TTC549 (cell line): Measurements from ENCODE around the gene FBXL14.
"Not testable (repeated sequence)": the region's sequence is repeated elsewhere in the genome, so short reads cannot be mapped to it uniquely, and the experiment has no call there.

Experiments used
- FAIRE-seq: peaks from 2 replicates; lab custom pipeline; 2012; peaks lifted over from hg19 to GRCh38; lab: Jason Lieb, UNC

Gene FBXL14

GRCh38 chr12:1619587-1619986, 25.2 kb upstream of the FBXL14 start:
- FAIRE-seq, result no peak

DNA sequence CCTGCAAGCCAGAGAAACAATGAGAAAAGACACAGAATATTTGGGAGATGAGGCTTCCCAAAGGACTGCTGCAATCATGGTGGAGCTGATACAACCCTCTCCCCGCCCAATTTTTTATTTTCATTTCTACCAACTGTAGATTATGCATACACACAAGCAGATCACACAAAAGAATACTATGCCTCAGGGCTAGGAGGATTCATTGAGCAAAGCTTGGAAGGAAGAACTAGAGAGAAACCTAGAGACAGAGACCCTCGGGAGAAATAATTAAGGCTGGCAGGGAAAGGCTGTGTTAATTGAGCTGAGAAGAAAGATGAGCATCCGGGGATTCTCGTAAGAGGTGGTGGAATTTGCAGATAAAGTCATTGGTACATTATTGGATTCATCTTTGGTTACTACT, 24.8 kb upstream of the FBXL14 start:
- no peak for FAIRE-seq

GRCh38 chr12:1618489-1618888, 24.1 kb upstream of the FBXL14 start:
- FAIRE-seq, result no peak

DNA sequence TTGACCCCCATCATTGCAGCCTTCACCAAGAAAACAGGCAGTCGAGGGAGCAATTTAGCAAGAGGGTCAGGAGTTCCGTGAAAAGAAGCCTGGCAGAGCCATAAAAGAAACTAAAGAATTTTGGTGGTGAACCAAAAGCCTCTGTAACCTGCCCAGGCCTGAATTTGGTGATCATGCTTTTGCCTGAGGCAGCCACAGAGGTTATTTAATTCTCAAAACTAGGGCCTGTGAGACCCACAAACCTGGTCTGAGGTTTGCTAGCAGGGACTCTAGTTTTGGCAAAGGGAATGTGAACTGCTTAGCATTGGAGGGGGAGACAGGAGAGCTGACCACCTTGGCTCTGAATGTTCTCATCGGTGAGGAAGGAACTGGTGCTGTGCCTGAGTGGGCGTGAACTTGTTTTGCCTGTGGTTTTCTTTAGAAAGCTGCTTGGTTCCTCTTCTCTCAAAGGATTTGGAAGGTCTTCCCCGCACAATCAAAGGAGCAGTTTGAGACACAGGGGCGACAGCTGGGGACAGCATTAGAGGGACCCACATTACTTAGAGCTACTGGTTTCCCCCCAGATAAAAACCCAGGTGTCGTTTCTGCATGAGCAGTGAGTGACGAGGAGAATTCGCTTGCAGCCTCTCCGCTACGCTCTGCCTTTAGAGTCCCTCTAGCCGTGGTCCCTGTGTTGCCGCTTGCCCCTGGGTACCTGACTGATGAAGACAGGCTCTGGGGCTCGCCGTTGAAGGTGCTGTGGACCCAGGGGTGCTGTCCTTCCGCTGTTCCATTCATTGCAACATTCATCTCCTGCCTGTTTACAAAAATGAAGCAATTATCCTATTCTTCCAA, 22.1 kb upstream of the FBXL14 start:
- FAIRE-seq, result no peak

- FAIRE-seq, result no peak
These were observed 20.0 kb upstream of the FBXL14 start for GRCh38 chr12:1614360-1614759.

DNA sequence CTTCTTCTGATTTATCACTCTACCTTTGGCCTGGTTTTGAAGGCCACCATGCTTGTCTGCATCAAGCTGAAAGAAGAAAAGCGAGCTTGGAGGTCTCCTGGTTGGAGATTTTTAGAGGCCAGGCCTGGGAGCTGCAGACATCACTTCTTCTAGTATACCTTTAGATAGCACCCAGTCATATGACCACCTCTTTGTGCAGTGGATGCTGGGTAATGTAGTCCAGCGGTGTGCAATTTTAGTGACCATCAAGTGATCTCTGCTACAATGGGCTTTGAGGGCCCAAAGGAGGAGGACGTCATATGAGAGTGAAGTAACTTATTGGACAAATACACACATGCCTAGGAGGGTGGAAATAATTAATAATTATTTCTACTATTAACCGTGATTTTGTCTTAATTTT, 19.5 kb upstream of the FBXL14 start:
- FAIRE-seq, result no peak

GRCh38 chr12:1611803-1612572, 17.6 kb upstream of the FBXL14 start:
- FAIRE-seq, result no peak

GRCh38 chr12:1610072-1610643, 15.8 kb upstream of the FBXL14 start:
- no peak for FAIRE-seq

GRCh38 chr12:1608713-1609119, 14.3 kb upstream of the FBXL14 start:
- no peak for FAIRE-seq

GRCh38 chr12:1607940-1608712, 13.7 kb upstream of the FBXL14 start:
- no peak for FAIRE-seq

DNA sequence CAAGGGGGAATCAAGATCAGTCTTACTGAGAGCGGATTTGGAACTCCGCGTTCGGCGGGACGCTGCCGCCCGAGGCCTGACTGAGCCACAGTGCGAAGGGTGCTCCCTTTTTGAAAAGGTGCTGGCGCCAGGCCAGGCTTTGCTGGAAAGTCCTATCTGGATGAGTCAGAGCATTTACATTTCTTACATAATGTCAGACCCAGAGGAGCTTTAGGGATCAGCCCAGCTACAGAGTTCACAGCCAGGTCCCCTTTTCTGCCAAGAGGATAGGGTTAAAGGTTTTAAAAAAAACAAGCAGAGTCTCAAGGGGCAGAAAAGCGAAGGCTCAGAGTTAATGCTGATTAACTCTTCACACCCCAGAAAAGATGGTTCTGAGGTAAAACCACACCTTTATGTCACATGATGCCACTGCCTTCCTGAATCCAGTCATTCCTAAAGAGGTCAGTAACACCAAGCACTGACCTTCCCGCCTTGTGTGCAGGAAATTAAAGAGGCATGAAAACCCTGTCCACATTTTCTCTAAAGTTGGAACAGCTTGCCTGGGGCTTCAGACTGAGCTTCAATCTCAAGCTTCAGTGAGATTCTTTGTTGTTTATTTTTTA, 11.7 kb upstream of the FBXL14 start:
- no peak for FAIRE-seq

DNA sequence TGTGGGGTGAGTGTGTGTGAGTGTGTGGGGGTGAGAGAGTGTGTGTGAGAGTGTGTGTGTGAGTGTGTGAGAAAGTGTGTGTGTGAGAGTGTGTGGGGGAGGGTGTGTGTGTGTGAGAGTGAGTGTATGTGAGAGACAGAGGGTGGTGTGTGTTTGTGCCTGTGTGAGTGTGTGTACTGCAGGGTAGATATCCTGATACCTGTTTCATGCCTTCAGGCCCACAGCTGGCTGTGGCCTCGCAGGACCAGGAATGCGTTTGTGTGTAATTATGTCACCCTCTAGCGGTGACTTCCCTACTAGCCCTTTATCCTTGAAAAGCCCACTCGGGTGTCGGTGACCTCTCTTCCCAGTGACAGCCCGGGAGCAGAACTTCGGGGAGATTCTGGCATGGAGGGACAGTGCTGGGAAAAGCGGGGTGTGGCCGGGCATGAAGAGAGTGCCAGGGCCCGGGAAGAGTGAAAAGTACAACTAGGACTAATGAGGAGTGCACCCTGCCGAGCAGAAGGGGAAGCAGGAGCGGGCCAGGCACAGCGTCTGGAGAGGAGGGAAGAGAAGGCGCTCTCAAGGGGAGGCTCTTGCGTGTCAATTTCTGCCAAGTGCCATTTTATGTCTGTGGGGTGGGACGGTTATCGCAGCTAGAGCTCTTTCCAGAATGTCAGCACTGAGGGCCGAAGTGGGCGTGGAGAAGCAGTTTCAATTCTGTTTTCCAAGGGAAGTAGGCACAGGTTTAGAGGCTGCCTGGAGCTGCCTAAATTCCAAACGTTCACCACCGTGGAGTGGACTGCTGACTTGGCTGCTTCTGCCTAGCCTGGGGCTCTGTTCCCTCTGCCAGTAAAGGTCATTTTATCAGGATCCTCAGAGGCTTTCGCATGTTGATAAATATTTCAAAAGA, 11.0 kb upstream of the FBXL14 start:
- FAIRE-seq, result no peak

DNA sequence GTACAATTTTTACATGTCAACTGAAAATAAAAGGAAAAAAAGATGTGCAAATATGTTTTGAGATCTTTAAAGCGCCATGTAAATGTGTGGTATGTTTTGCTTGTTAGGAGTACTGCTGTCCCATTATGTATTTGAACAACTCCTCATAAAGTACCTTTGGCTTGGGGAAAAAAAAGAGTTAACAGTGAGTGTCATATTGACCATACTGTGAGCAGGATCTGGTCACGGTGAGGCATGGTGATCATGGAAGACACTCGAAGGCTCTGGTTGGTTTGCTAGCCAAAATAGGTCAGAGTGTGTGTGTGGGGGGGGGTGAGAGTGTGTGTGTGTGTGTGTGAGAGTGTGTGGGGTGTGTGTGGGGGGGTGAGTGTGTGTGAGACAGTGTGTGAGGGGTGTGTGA, 10.1 kb upstream of the FBXL14 start:
- FAIRE-seq, result no peak

DNA sequence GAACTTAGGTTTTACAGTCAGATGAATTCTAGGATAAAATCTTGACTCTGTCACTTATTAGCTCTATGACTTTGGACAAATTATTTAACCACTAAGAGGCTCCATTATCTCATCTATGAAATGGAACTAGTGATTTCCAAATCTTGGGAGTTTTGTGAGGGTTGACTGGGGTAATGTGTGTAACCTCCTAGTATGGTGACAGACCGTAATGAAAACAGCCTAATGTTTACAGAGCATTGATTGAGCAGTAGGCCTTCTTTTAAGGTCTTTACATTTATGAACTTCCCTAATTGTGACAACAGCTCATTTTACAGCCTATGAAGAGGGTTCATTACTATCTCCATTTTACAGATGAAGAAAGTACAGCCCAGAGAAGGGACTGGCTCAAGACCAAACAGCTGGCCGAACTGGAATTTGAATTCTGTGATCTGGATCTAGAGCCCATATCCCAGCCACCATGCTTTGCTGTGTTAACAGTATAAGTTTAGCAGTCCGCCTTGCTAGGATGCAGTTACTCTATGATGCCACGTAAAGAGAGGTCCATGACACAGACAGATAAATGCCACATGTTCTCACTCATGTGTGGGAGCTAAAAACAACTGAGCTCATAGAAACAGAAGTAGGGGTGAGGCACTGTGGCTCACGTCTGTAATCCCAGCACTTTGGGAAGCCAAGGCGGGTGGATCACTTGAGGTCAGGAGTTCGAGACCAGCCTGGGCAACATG, 9.1 kb upstream of the FBXL14 start:
- no peak for FAIRE-seq

DNA sequence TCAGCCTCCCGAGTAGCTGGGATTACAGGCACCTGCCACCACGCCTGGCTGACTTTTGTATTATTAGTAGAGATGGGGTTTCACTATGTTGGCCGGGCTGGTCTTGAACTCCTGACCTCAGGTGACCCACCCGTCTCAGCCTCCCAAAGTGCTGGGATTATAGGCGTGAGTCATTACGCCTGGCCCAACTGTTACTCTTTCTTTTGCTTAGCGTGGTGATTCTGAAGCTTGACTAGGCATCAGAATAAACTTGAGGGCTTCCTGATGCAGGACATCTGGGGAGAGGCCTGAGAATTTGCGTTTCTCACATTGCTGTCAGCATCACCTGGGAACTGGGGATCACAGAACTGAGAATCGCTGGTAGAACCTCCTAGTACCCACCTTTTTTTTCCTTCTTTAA, 8.3 kb upstream of the FBXL14 start:
- FAIRE-seq, result not testable (repeated sequence)

DNA sequence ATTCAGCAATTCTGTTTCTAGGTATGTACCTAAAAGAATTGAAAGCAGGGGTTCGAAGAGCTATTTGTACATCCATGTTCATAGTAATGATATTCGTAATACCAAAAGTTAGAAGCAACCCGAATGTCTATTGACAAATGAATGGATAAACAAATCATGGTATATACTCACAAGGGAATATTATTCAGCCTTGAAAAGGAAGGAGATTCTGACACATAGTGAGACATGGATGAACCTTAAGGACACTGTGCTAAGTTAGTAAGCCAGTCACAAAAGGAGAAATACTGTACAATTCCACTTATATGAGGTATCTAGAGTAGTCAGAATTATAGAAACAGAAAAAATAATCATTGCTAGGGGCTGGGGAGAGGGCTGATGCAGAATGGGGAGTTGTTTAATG, 4.4 kb upstream of the FBXL14 start:
- no peak for FAIRE-seq

- no peak for FAIRE-seq
These were observed 1.4 kb upstream of the FBXL14 start for GRCh38 chr12:1595690-1596347.

- FAIRE-seq, result no peak
These were observed 713 bp upstream of the FBXL14 start for GRCh38 chr12:1595026-1595561.

DNA sequence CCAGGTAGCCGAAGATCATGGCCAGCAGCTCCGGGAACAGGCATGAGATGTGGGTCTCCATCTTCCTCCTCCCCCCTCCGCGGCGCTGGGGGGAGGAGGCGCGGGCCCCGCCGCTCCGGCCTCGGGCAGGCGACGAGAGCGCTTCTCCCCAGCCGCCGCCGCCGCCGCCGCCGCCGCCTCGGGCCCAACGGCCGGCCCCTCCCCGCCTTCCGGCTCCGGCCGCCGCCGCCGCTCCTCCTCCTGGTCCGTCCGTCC, 448 bp downstream of the FBXL14 start:
- FAIRE-seq, result no peak
